NCI-H1092 treated with DMSO at 0.1 percent for 48 hours (cell line): ENCODE results near the gene PHACTR3.

Experiments
- DNase-seq: peaks from one replicate; lab custom pipeline; 2025; lab: John Stamatoyannopoulos, UW

The PHACTR3 gene

GRCh38 chr20:59672576-59672975 lies 68.2 kb downstream of the PHACTR3 start:
- DNase-seq, result no peak

- DNase-seq, result no peak
Measured at GRCh38 chr20:59673288-59673997, 69.1 kb downstream of the PHACTR3 start.

- DNase-seq, result no peak
Measured at GRCh38 chr20:59673998-59674445, 69.7 kb downstream of the PHACTR3 start.

GRCh38 chr20:59676126-59676850 lies 71.9 kb downstream of the PHACTR3 start:
- DNase-seq, result no peak

- no peak for DNase-seq
Measured at GRCh38 chr20:59676851-59677182, 72.5 kb downstream of the PHACTR3 start.

- DNase-seq, result no peak
Measured at GRCh38 chr20:59677586-59677985, 73.2 kb downstream of the PHACTR3 start.

GRCh38 chr20:59678288-59678687 lies 73.9 kb downstream of the PHACTR3 start:
- no peak for DNase-seq

GRCh38 chr20:59678951-59679350 lies 74.6 kb downstream of the PHACTR3 start:
- no peak for DNase-seq

- DNase-seq, result no peak
Measured at GRCh38 chr20:59680148-59680650, 75.9 kb downstream of the PHACTR3 start.

- DNase-seq, result no peak
Measured at GRCh38 chr20:59680852-59681251, 76.5 kb downstream of the PHACTR3 start.

GRCh38 chr20:59682603-59683002 lies 78.3 kb downstream of the PHACTR3 start:
- no peak for DNase-seq

- no peak for DNase-seq
Measured at GRCh38 chr20:59683181-59683580, 78.8 kb downstream of the PHACTR3 start.

- no peak for DNase-seq
Measured at GRCh38 chr20:59684685-59685242, 80.4 kb downstream of the PHACTR3 start.

- DNase-seq, result no peak
Measured at GRCh38 chr20:59686404-59687346, 82.3 kb downstream of the PHACTR3 start.

- no peak for DNase-seq
Measured at GRCh38 chr20:59688356-59688755, 84.0 kb downstream of the PHACTR3 start.

- DNase-seq, result no peak
Measured at GRCh38 chr20:59688999-59689398, 84.7 kb downstream of the PHACTR3 start.

GRCh38 chr20:59690101-59690500 lies 85.8 kb downstream of the PHACTR3 start:
- no peak for DNase-seq

- no peak for DNase-seq
Measured at GRCh38 chr20:59690976-59691375, 86.6 kb downstream of the PHACTR3 start.

GRCh38 chr20:59692139-59692538 lies 87.8 kb downstream of the PHACTR3 start:
- DNase-seq, result no peak

GRCh38 chr20:59693587-59693986 lies 89.2 kb downstream of the PHACTR3 start:
- DNase-seq, result no peak

GRCh38 chr20:59696476-59696875 lies 92.1 kb downstream of the PHACTR3 start:
- DNase-seq, result no peak

GRCh38 chr20:59697068-59697467 lies 92.7 kb downstream of the PHACTR3 start:
- no peak for DNase-seq
